Urothelium cell line (cell line): ENCODE results near the gene RERG.
A peak's percentile ranks its signal among the peaks of the same experiment; 100 is the strongest.
"Not testable (repeated sequence)": the region's sequence is repeated elsewhere in the genome, so short reads cannot be mapped to it uniquely, and the experiment has no call there.

ENCODE experiments used
- DNase-seq: peaks from one replicate; pipeline ENCODE4 v3.0.0; 2011; ENCODE audit warnings: low spot score, mixed read lengths
- FAIRE-seq: peaks from 2 replicates; lab custom pipeline; 2011; peaks lifted over from hg19 to GRCh38; lab: Jason Lieb, UNC

The RERG gene

GRCh38 chr12:15152456-15152855 lies 68.8 kb downstream of the RERG start:
- DNase-seq (no peak), FAIRE-seq (no peak)

GRCh38 chr12:15151161-15152091 lies 69.8 kb downstream of the RERG start:
- DNase-seq: peak; percentile 20
- peak; percentile 74 for FAIRE-seq

GRCh38 chr12:15146585-15146984 lies 74.6 kb downstream of the RERG start:
- no peak for DNase-seq

GRCh38 chr12:15143467-15143866 lies 77.8 kb downstream of the RERG start:
- FAIRE-seq: no peak

More at GRCh38 chr12:15146585-15146984, 74.6 kb downstream of the RERG start:
- FAIRE-seq: peak; percentile 5

GRCh38 chr12:15142711-15143110 lies 78.5 kb downstream of the RERG start:
- FAIRE-seq (no peak), DNase-seq (no peak)

More at GRCh38 chr12:15143467-15143866, 77.8 kb downstream of the RERG start:
- no peak for DNase-seq

- peak; percentile 33 for DNase-seq
- peak; percentile 27 for FAIRE-seq
Observed at GRCh38 chr12:15131431-15131830, 89.8 kb downstream of the RERG start.

- DNase-seq: no peak
- FAIRE-seq: no peak
Observed at GRCh38 chr12:15130541-15130940, 90.7 kb downstream of the RERG start.

GRCh38 chr12:15123401-15123800 lies 97.8 kb downstream of the RERG start:
- no peak for DNase-seq
- FAIRE-seq: no peak

- FAIRE-seq: no peak
- peak; percentile 8 for DNase-seq
Observed at GRCh38 chr12:15122344-15122743, 98.9 kb downstream of the RERG start.

- FAIRE-seq (no peak), DNase-seq (no peak)
Observed at GRCh38 chr12:15118955-15119354, 102.3 kb downstream of the RERG start.

- FAIRE-seq (no peak), DNase-seq (no peak)
Observed at GRCh38 chr12:15116983-15117382, 104.2 kb downstream of the RERG start.

- FAIRE-seq: no peak
- no peak for DNase-seq
Observed at GRCh38 chr12:15116086-15116485, 105.1 kb downstream of the RERG start.

GRCh38 chr12:15115434-15115833 lies 105.8 kb downstream of the RERG start:
- FAIRE-seq (no peak), DNase-seq (no peak)

- no peak for DNase-seq
- FAIRE-seq: peak; percentile 17
Observed at GRCh38 chr12:15114501-15114900, 106.7 kb downstream of the RERG start.

- no peak for DNase-seq
- FAIRE-seq: no peak
Observed at GRCh38 chr12:15092826-15093225, 128.4 kb downstream of the RERG start.

GRCh38 chr12:15090441-15090840 lies 130.8 kb downstream of the RERG start:
- DNase-seq: no peak
- FAIRE-seq: no peak

GRCh38 chr12:15088105-15088504 lies 133.1 kb downstream of the RERG start:
- no peak for DNase-seq
- no peak for FAIRE-seq

GRCh38 chr12:15077751-15078150 lies 143.5 kb downstream of the RERG start:
- not testable (repeated sequence) for DNase-seq, FAIRE-seq

- FAIRE-seq: no peak
- DNase-seq: no peak
Observed at GRCh38 chr12:15074351-15074750, 146.9 kb downstream of the RERG start.

GRCh38 chr12:15059123-15059522 lies 162.1 kb downstream of the RERG start:
- FAIRE-seq: no peak
- no peak for DNase-seq
